ENCODE results near the gene EID3.

EID3 gene

GRCh38 chr12:104296718-104297117, 6.8 kb upstream of the EID3 start:
- TF ChIP-seq CTCF (IDR thresholded peaks at IDR 0.05; ENCODE audit: insufficient read depth, low read length, poor library complexity, severe bottlenecking), result no peak
- Histone ChIP-seq H3K4me3 (replicated peaks; ENCODE audit: low read depth, low read length) (no peak overlapping the region), H3K36me3 (ENCODE audit: control insufficient read depth, insufficient read depth, low read length) (peaks cover 15% of the 10 kb centered on the region), H3K27me3 (replicated peaks; ENCODE audit: control insufficient read depth, insufficient read depth, low read length) (no peaks in the 10 kb centered on the region)
- DNase-seq (ENCODE audit: extremely low read depth, insufficient read length), result no peak

- no peak for DNase-seq (ENCODE audit: extremely low read depth, insufficient read length)
- TF ChIP-seq CTCF (IDR thresholded peaks at IDR 0.05; ENCODE audit: insufficient read depth, low read length, poor library complexity, severe bottlenecking), result no peak
- H3K36me3 ChIP-seq (ENCODE audit: control insufficient read depth, insufficient read depth, low read length), result peaks cover 14% of the 10 kb centered on the region
- no peak overlapping the region for H3K4me3 ChIP-seq (replicated peaks; ENCODE audit: low read depth, low read length)
- no peaks in the 10 kb centered on the region for H3K27me3 ChIP-seq (replicated peaks; ENCODE audit: control insufficient read depth, insufficient read depth, low read length)
Measured at GRCh38 chr12:104297477-104298113, 5.9 kb upstream of the EID3 start.

- no peak for DNase-seq (ENCODE audit: extremely low read depth, insufficient read length)
- no peak overlapping the region for H3K4me3 ChIP-seq (replicated peaks; ENCODE audit: low read depth, low read length)
- H3K27me3 ChIP-seq (replicated peaks; ENCODE audit: control insufficient read depth, insufficient read depth, low read length), result no peaks in the 10 kb centered on the region
- no peak for TF ChIP-seq CTCF (IDR thresholded peaks at IDR 0.05; ENCODE audit: insufficient read depth, low read length, poor library complexity, severe bottlenecking)
- peaks cover 14% of the 10 kb centered on the region for H3K36me3 ChIP-seq (ENCODE audit: control insufficient read depth, insufficient read depth, low read length)
Measured at GRCh38 chr12:104299842-104300481, 3.6 kb upstream of the EID3 start.

GRCh38 chr12:104304261-104305009, 896 bp downstream of the EID3 start:
- no peak overlapping the region for H3K4me3 ChIP-seq (replicated peaks; ENCODE audit: low read depth, low read length)
- no peak for TF ChIP-seq CTCF (IDR thresholded peaks at IDR 0.05; ENCODE audit: insufficient read depth, low read length, poor library complexity, severe bottlenecking)
- H3K27me3 ChIP-seq (replicated peaks; ENCODE audit: control insufficient read depth, insufficient read depth, low read length), result no peaks in the 10 kb centered on the region
- no peak for DNase-seq (ENCODE audit: extremely low read depth, insufficient read length)
- peaks cover 7% of the 10 kb centered on the region for H3K36me3 ChIP-seq (ENCODE audit: control insufficient read depth, insufficient read depth, low read length)

- H3K36me3 ChIP-seq (ENCODE audit: control insufficient read depth, insufficient read depth, low read length), result peaks cover 9% of the 10 kb centered on the region
- TF ChIP-seq CTCF (IDR thresholded peaks at IDR 0.05; ENCODE audit: insufficient read depth, low read length, poor library complexity, severe bottlenecking), result no peak
- H3K27me3 ChIP-seq (replicated peaks; ENCODE audit: control insufficient read depth, insufficient read depth, low read length), result no peaks in the 10 kb centered on the region
- no peak for DNase-seq (ENCODE audit: extremely low read depth, insufficient read length)
- H3K4me3 ChIP-seq (replicated peaks; ENCODE audit: low read depth, low read length), result no peak overlapping the region
Measured at GRCh38 chr12:104305349-104305748, 1.8 kb downstream of the EID3 start.
